Body of pancreas (tissue), 4 donors: Measurements from ENCODE around the gene PODXL.

ENCODE experiments used
- CTCF ChIP-seq, 7 experiments: fragments of 450-650 bp in 4 of 7; fragments of 200-600 bp in 3 of 7; sonication (generic) in 3 of 7; IDR thresholded peaks; one replicate each; pipeline ENCODE4 v1.5.1; 2016 to 2019; ENCODE audit warnings: antibody characterized with exemption in 7 of 7
- POLR2A ChIP-seq, 3 donors: fragments of 450-650 bp; IDR thresholded peaks; one replicate each; pipeline ENCODE4 v1.6.1; 2016; ENCODE audit warnings: antibody characterized with exemption in 3 of 3, mild to moderate bottlenecking in 2 of 3

GRCh38 chr7:131602994-131603372, 46.6 kb upstream of the PODXL start:
- TF ChIP-seq CTCF (IDR thresholded peaks at IDR 0.05) (no peak), POLR2A (IDR thresholded peaks at IDR 0.05) (no peak)
